Right atrium auricular region (tissue), 2 donors: ENCODE results near the gene NEXMIF. TPM values are rescaled to one million over a fixed set of nuclear protein-coding genes. Genes with fewer than 3 reads are reported as not detected.
"Not testable (repeated sequence)": the region's sequence is repeated elsewhere in the genome, so short reads cannot be mapped to it uniquely, and the experiment has no call there.

Experiments used
- DNase-seq: peaks from one replicate; pipeline ENCODE4 v3.0.0-alpha.2; 2019; ENCODE audit warnings: low spot score
- H3K27ac ChIP-seq, 2 donors: fragments of 200-600 bp; sonication (generic); 1 replicate in 1 of 2; 2 replicates in 1 of 2; pipeline ENCODE4 v1.5.1; 2016 to 2019
- H3K27me3 ChIP-seq, 2 donors: fragments of 200-600 bp; sonication (generic); one replicate each; pipeline versions ENCODE4 v1.5.1 to v1.6.0; 2017 to 2019
- H3K36me3 ChIP-seq: fragments of 200-600 bp; sonication (generic); one replicate; pipeline ENCODE4 v1.5.1; 2016
- H3K4me1 ChIP-seq, 2 donors: fragments of 200-600 bp; sonication (generic); one replicate each; pipeline versions ENCODE4 v1.5.1 to v1.6.0; 2017 to 2019
- H3K4me3 ChIP-seq, 2 donors: fragments of 200-600 bp; sonication (generic); 1 replicate in 1 of 2; 2 replicates in 1 of 2; pipeline ENCODE4 v1.5.1; 2017 to 2019; ENCODE audit warnings: mild to moderate bottlenecking in 1 of 2, moderate library complexity in 1 of 2
- H3K9me3 ChIP-seq, 2 donors: fragments of 200-600 bp; sonication (generic); one replicate each; pipeline ENCODE4 v1.5.1; 2019
- total RNA-seq, 2 donors: library from RNA; depleted of rRNA; stranded (reverse); fragments of >200 nt; gene quantifications; one replicate each; pipeline ENCODE4 v1.1.0, GENCODE V29; 2016
- TF ChIP-seq, protein P1 (sequence below), 2 donors: fragments of 200-600 bp; sonication (generic); IDR thresholded peaks; one replicate each; pipeline ENCODE4 v1.5.1; 2019; ENCODE audit warnings: antibody characterized with exemption in 2 of 2

The NEXMIF gene
- total RNA-seq, 2 donors from 2014 or later = 0.26 to 0.35 TPM

DNA sequence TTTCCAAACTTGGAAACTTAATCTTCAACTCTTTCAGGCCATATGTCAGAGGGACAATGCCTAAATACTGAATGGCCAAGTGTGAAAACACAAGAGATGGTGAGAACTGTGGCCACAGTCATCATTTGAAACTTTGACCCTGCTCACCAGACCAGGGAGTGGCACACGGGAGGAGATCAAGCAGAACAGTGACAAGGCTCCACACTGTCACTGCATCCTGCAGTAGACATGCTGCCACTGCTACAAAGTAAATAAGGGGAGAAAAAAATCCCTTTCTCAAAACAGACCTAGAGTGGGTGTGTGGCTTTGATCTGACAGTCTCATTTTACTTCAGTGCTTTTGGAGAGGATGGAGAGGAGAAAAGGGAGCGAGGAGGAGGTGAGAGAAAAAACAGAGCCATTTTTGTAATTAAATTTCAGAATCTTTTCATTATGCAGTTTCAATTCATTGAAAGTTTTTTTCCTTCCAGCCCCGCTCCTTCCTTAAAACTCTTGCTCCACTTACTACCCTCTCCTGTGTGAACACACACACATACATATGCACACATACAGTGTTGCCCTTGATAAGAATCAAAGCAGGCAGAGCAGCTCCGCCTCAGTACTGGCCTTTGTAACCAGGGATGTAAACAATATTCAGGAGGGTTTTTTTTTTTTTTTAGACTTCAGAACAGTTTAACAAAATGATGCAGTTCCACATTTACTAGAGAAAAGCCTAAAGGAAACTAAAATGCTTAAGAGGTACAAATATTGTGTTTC is 34.4 kb downstream of the NEXMIF start:
- Histone ChIP-seq H3K4me3 (no peak overlapping the region), H3K4me1 (no peaks in the 10 kb centered on the region), H3K27me3 (no peaks in the 10 kb centered on the region), H3K36me3 (no peaks in the 10 kb centered on the region), H3K9me3 (no peaks in the 10 kb centered on the region), H3K27ac (no peak overlapping the region)
- no peak for DNase-seq
- TF ChIP-seq, protein P1, sequence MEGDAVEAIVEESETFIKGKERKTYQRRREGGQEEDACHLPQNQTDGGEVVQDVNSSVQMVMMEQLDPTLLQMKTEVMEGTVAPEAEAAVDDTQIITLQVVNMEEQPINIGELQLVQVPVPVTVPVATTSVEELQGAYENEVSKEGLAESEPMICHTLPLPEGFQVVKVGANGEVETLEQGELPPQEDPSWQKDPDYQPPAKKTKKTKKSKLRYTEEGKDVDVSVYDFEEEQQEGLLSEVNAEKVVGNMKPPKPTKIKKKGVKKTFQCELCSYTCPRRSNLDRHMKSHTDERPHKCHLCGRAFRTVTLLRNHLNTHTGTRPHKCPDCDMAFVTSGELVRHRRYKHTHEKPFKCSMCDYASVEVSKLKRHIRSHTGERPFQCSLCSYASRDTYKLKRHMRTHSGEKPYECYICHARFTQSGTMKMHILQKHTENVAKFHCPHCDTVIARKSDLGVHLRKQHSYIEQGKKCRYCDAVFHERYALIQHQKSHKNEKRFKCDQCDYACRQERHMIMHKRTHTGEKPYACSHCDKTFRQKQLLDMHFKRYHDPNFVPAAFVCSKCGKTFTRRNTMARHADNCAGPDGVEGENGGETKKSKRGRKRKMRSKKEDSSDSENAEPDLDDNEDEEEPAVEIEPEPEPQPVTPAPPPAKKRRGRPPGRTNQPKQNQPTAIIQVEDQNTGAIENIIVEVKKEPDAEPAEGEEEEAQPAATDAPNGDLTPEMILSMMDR (IDR thresholded peaks at IDR 0.05) = no peak

- not testable (repeated sequence) for H3K4me1 ChIP-seq, H3K4me3 ChIP-seq, H3K36me3 ChIP-seq, H3K27ac ChIP-seq, DNase-seq, H3K27me3 ChIP-seq, H3K9me3 ChIP-seq
These were observed 42.9 kb downstream of the NEXMIF start for GRCh38 chrX:74882383-74882782.

DNA sequence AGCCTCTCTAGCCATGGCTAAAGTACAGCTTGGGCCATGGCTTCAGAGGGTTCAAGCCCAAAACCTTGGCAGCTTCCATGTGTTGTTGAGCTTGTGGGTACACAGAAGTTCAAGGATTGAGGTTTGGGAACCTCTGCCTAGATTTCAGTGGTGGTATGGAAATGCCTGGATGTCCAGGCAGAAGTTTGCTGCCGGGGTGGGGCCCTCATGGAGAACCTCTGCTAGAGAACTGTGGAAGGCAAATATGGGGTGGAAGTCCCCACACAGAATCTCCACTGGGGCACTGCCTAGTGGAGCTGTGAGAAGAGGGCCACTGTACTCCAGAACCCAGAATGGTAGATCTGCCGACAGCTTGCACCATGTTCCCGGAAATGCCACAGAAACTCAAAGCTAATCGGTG is 59.5 kb downstream of the NEXMIF start:
- Histone ChIP-seq H3K27me3 (no peaks in the 10 kb centered on the region), H3K36me3 (no peaks in the 10 kb centered on the region), H3K4me1 (no peaks in the 10 kb centered on the region), H3K4me3 (no peak overlapping the region), H3K9me3 (peaks cover 6 to 30% of the 10 kb centered on the region in 2 donors), H3K27ac (no peak overlapping the region)
- no peak for DNase-seq
- TF ChIP-seq, protein P1 (IDR thresholded peaks at IDR 0.05) = no peak

- peaks cover 0 to 73% of the 10 kb centered on the region in 2 donors for H3K9me3 ChIP-seq
- no peaks in the 10 kb centered on the region for H3K27me3 ChIP-seq
- no peaks in the 10 kb centered on the region for H3K36me3 ChIP-seq
- DNase-seq = no peak
- no peaks in the 10 kb centered on the region for H3K4me1 ChIP-seq
- no peak overlapping the region for H3K4me3 ChIP-seq
- H3K27ac ChIP-seq = no peak overlapping the region
- TF ChIP-seq, protein P1 (IDR thresholded peaks at IDR 0.05) = no peak
These were observed 72.0 kb downstream of the NEXMIF start for GRCh38 chrX:74853255-74853654.

DNA sequence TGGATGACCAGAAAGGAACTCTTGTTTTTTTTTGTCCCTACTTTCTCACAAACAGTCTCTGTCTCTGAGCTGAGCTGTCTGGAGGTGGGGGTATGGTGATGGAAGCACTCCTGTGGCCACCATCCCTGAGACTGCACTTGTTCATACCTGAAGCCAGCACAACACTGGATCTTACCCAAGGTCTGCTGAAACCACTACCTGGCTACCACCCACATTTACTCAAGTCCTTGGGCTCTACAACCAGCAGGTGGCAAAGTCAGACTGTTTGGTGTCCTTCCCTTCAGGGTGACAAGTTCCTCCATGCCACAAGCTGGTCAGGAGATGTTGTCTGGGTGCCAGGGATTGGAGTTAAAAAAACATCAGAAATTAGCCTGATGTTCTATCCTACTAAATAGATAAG is 89.7 kb downstream of the NEXMIF start:
- H3K27ac ChIP-seq = no peak overlapping the region
- TF ChIP-seq, protein P1 (IDR thresholded peaks at IDR 0.05) = no peak
- H3K4me1 ChIP-seq = no peaks in the 10 kb centered on the region
- H3K9me3 ChIP-seq = no peaks in the 10 kb centered on the region
- H3K4me3 ChIP-seq = no peak overlapping the region
- no peaks in the 10 kb centered on the region for H3K36me3 ChIP-seq
- no peak for DNase-seq
- no peaks in the 10 kb centered on the region for H3K27me3 ChIP-seq

DNA sequence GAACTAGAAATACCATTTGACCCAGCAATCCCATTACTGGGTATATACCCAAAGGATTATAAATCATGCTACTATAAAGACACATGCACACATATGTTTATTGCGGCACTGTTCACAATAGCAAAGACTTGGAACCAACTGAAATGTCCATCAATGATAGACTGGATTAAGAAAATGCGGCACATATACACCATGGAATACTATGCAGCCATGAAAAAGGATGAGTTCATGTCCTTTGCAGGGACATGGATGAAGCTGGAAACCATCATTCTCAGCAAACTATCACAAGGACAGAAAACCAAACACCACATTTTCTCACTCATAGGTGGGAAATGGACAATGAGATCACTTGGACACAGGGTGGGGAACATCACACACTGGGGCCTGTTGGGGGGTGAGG is 105.5 kb downstream of the NEXMIF start:
- DNase-seq, H3K4me3 ChIP-seq, H3K9me3 ChIP-seq, H3K27ac ChIP-seq, H3K4me1 ChIP-seq, H3K36me3 ChIP-seq, H3K27me3 ChIP-seq: not testable (repeated sequence)

DNA sequence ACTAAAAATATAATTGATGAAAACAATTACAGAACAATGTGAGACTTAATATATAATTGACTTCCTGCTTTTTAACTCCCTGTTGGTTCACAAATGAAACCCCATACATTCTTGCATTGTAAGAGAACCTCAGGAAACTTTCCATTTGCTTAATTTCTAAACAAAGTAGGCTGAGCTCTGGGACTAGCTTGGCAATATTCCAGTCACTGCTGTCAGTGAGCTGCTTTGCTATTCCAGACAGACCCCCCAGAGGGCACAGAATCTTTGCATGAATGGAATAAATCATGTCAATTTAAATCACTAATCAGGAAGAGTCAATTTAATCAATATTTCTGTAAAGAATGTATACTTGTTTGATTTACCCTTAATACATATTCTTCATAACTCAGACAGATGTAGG is 110.6 kb downstream of the NEXMIF start:
- H3K27me3 ChIP-seq = no peaks in the 10 kb centered on the region
- no peak overlapping the region for H3K4me3 ChIP-seq
- DNase-seq = no peak
- H3K9me3 ChIP-seq = no peaks in the 10 kb centered on the region
- TF ChIP-seq, protein P1 (IDR thresholded peaks at IDR 0.05) = no peak
- no peaks in the 10 kb centered on the region for H3K4me1 ChIP-seq
- no peak overlapping the region for H3K27ac ChIP-seq
- no peaks in the 10 kb centered on the region for H3K36me3 ChIP-seq
